ENCODE measurements around the gene C1QTNF5. TPM values are rescaled to one million over a fixed set of nuclear protein-coding genes. Genes with fewer than 3 reads are reported as not detected.

The C1QTNF5 gene
- total RNA-seq, 1 experiment from 2014 or later = not detected

DNA sequence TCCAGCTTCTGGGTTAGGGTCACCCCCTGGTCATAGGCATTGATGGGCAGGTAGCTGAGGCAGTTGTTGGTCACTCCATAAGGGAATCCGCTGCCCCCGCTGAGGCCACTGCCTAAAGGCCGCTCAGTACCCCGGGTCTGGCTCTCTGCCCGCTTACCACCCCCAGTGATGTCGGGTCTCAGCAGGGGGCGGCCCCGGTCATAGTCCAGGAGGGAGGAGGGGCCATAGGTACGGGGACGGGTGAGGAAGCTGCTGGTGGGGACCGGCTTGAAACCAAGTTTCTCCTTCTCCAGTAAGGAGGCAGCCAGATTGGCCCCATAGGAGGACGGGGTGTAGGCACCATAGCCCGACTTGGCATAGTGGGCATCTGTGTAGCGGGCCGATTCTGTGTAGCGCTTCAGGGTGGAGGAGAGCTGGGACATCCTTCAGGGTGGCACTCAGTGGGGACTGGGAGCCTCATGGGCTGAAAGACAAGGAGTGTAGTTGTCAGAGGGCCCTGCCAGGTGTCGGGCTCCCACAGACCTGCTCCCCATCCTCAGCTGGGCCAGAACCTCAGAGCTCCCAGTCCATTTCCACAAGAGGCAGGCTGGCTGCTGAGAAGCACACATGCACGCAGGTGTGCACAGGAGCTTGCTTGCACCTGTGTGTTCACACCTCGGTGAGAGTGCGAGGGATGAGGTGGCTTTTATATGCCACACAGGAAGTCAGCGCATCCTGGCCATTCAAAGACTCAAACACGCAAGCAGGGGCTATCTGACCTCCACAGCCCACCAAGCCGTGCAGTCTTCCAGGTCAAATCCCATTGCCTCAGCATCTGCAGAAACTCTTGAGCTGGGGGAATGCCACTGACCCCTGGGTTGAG, 32.6 kb upstream of the C1QTNF5 start:
- H3K4me1 ChIP-seq (ENCODE audit: control insufficient read depth in 1 of 2, insufficient read depth in 2 of 2, low read length in 2 of 2) = peaks cover 26 to 41% of the 10 kb centered on the region in 2 experiments
- no peaks in the 10 kb centered on the region for H3K9me3 ChIP-seq (ENCODE audit: control insufficient read depth in 1 of 2, insufficient read depth in 1 of 2, low read depth in 1 of 2, low read length in 2 of 2)
- TF ChIP-seq CBX3 (IDR thresholded peaks at IDR 0.05; ENCODE audit: low read depth) = no peak
- TF ChIP-seq, protein P1, sequence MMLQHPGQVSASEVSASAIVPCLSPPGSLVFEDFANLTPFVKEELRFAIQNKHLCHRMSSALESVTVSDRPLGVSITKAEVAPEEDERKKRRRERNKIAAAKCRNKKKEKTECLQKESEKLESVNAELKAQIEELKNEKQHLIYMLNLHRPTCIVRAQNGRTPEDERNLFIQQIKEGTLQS (IDR thresholded peaks at IDR 0.05) = no peak
- no peak for TF ChIP-seq ELF1 (IDR thresholded peaks at IDR 0.05; ENCODE audit: borderline replicate concordance, low read depth)
- no peak for TF ChIP-seq EGR1 (IDR thresholded peaks at IDR 0.05; ENCODE audit: low read depth)
- TF ChIP-seq YY1 (IDR thresholded peaks at IDR 0.05; ENCODE audit: extremely low read depth, insufficient replicate concordance, low read depth, low read length) = no peak
- TF ChIP-seq EZH2 (IDR thresholded peaks at IDR 0.05) = no peak
- no peak for TF ChIP-seq REST (IDR thresholded peaks at IDR 0.05; ENCODE audit: low read depth)
- no peak for TF ChIP-seq RAD21 (IDR thresholded peaks at IDR 0.05; ENCODE audit: low read depth)
- TF ChIP-seq POLR2AphosphoS5 (IDR thresholded peaks at IDR 0.05; ENCODE audit: low read depth, low read length) = no peak
- no peak for TF ChIP-seq ZBTB33 (IDR thresholded peaks at IDR 0.05; ENCODE audit: extremely low read depth, insufficient replicate concordance, low read length)
- no peak for TF ChIP-seq ZNF274 (IDR thresholded peaks at IDR 0.05; ENCODE audit: low read depth, low read length)
- TF ChIP-seq SIN3A (IDR thresholded peaks at IDR 0.05; ENCODE audit: low read depth) = no peak
- H3K79me2 ChIP-seq (ENCODE audit: insufficient read depth, low read length) = no peaks in the 10 kb centered on the region
- ATAC-seq (no peak), DNase-seq (ENCODE audit: low read depth, low spot score) (no peak)
- ChIA-PET CTCF (interaction anchor here (1.1 to 7.5 kb wide), 8 partner anchors 8 to 102 kb away, joined by 3 to 54 read pairs (median 8); partner anchors contain the start of gene USP2), RAD21 (ENCODE audit: low non-redundant PET in 1 of 2, low total read pairs in 2 of 2, uncharacterized antibody in 2 of 2, unreplicated experiment in 2 of 2) (no interaction called here), POLR2A (interaction anchor here (1.4 kb wide), 1 partner anchor 35 kb away, joined by 3 read pairs; no protein-coding TSS in a partner anchor)
- H3K4me2 ChIP-seq (ENCODE audit: low read length) = no peak overlapping the region
- no peaks in the 10 kb centered on the region for H3K36me3 ChIP-seq (ENCODE audit: control insufficient read depth in 1 of 2, insufficient read depth in 2 of 2, low read length in 2 of 2)
- no TSS peak for BruUV-seq (replicated peaks)
- no peaks in the 10 kb centered on the region for H4K20me1 ChIP-seq (ENCODE audit: insufficient read depth)
- H3K4me3 ChIP-seq (replicated peaks in 1 of 2; ENCODE audit: low read depth in 1 of 2, low read length in 2 of 2) = no peak overlapping the region
- H3K9ac ChIP-seq (ENCODE audit: low read length) = no peak overlapping the region
- intact Hi-C loops (cut with micrococcal nuclease) = no loop called here
- no peak overlapping the region for H3K27ac ChIP-seq (ENCODE audit: low read depth, low read length)
- H3K9me2 ChIP-seq (ENCODE audit: insufficient read depth) = no peaks in the 10 kb centered on the region
- no peak overlapping the region for H2AFZ ChIP-seq (ENCODE audit: low read depth, low read length, poor library complexity, severe bottlenecking)
- no peaks in the 10 kb centered on the region for H3K27me3 ChIP-seq (ENCODE audit: insufficient read depth, low read length)
